ENCODE data around the gene CLDND2.
"Not testable (repeated sequence)": the region's sequence is repeated elsewhere in the genome, so short reads cannot be mapped to it uniquely, and the experiment has no call there.

Gene CLDND2

DNA sequence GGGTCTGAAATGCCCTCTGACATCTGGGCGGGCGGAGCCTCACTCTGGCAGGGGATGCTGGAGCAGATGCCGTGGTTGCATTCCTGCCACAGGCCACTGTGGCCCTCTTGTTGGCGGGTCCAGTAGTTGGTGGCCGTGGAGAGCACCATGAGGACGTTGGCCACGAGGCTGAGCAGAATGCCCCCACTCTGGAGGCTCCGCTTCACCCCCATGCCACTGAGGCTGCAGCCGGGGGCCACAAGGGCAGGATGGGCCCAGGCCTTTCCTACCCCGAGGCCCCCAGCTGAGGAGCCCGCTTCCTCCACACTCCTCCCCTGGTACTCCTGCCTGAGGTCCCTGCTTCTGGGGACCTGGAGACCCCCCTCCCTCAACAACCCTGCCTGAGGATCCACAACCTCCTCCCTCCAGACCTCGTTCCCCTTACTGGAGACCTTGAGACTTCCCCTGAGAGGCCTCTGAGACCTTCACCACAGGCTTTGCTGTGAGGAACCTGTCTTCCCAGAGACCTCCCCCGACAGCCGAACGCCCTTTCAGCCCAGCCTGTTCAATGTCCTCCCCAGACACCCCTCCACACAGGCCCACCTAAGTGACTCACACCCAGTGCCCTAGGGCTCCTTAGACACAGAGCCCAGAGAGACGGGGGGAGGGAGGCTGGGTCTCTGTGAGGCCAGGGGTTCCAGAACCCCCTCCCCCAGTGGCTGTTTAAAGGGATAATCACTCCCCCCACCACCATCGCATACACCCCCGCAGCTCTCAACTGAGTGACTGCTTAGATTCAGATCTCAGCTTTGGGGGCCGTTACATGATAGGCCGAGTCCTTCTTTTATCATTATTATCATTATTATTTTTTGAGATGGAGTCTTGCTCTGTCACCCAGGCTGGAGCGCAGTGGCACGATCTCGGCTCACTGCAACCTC, at the start of gene CLDND2:
CLDND2 (minus strand) TSS at position 638 of the 917 bp plus-strand sequence; CDS start at position 212, 426 bp downstream.
- DNase-seq, result no peak

GRCh38 chr19:51417810-51418157, 49.0 kb upstream of the CLDND2 start:
- TF ChIP-seq GATA1 (IDR thresholded peaks at IDR 0.05; ENCODE audit: low read depth, low read length), result no peak
- TF ChIP-seq POLR2A (IDR thresholded peaks at IDR 0.05; ENCODE audit: low read length), result no peak
- no peak for DNase-seq

More for the DNA sequence above, at the start of gene CLDND2:
- TF ChIP-seq GATA1 (IDR thresholded peaks at IDR 0.05; ENCODE audit: low read depth, low read length) (no peak), POLR2A (IDR thresholded peaks at IDR 0.05; ENCODE audit: low read length) (no peak)

DNA sequence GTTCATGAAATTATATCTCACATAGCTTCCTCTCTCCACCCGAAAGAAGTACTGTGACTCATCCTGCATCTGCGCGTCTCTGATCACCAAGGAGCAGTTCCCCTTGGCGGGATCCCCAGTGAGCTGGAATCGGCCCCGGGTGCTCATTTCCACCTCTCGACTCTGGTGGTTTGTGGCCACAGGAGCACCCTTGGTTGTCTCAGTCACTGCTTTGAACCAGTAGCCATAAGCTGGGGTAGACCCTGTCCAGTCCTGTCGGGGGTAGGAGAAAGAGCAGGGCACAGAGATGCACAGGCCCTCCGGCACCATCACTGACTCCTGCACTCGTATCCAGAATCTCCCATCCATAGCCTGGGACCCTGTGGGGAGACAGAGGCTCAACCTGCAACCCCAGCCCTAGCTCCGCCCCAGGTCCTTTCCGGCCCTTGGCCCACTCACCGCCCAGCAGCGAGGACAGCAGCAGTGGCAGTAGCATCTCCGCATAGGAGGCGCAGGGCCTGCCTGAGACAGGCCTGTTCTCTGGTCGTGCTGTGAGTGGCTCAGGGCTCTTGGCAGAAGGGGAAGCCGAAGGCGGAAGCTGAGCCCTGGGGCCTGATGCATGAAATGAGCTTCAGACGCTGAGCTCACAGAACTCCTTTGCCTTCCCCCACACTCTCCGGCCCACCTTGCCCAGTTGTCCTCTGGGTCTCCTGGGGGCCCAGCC, 48.5 kb upstream of the CLDND2 start, which contains the start of gene SIGLEC10:
SIGLEC10 (minus strand) TSS at position 536 of the 703 bp plus-strand sequence; CDS start at position 475, 61 bp downstream.
- DNase-seq, result no peak
- no peak for TF ChIP-seq GATA1 (IDR thresholded peaks at IDR 0.05; ENCODE audit: low read depth, low read length)
- no peak for TF ChIP-seq POLR2A (IDR thresholded peaks at IDR 0.05; ENCODE audit: low read length)

DNA sequence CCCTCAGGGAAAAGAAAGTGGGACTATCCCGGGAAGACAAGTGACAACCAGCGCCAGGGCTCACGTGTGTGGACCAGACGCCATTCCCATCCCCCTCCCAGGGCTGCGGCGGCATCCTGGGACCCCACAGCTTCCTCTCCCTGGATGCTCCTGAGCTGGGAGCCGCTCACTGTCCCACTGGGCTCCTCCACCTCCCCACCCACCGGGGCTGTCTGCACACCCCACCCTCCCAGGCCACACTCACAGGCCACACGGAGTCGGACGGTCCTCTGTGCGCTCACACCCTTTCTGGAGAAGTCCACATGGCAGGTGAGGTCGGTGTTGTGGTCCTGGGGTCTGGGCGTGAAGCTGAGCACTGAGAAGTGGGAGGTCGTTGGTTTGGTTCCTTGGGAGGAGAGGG, 47.6 kb upstream of the CLDND2 start:
- not testable (repeated sequence) for DNase-seq

DNA sequence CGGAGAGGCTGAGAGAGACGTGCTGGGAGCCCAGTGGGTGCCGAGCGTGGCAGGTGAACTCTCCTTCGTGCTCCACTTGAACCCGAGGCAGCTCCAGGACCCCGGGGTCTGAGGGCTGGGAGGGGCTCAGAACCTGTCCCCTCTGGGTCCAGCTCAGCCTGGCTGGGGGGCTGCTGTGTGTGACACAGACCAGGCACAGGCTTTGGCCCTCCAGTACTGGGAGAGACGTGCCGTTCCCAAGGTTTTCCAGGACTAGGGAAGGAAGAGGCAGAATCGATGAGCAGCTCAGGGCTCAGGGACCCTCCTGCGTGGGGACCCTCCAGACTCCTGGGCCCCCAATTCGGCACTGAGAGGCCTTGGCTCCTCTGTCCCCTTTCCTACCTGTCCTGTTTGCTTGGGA, 46.4 kb upstream of the CLDND2 start:
- TF ChIP-seq POLR2A (IDR thresholded peaks at IDR 0.05; ENCODE audit: low read length), result no peak
- TF ChIP-seq GATA1 (IDR thresholded peaks at IDR 0.05; ENCODE audit: low read depth, low read length), result no peak
- no peak for DNase-seq

DNA sequence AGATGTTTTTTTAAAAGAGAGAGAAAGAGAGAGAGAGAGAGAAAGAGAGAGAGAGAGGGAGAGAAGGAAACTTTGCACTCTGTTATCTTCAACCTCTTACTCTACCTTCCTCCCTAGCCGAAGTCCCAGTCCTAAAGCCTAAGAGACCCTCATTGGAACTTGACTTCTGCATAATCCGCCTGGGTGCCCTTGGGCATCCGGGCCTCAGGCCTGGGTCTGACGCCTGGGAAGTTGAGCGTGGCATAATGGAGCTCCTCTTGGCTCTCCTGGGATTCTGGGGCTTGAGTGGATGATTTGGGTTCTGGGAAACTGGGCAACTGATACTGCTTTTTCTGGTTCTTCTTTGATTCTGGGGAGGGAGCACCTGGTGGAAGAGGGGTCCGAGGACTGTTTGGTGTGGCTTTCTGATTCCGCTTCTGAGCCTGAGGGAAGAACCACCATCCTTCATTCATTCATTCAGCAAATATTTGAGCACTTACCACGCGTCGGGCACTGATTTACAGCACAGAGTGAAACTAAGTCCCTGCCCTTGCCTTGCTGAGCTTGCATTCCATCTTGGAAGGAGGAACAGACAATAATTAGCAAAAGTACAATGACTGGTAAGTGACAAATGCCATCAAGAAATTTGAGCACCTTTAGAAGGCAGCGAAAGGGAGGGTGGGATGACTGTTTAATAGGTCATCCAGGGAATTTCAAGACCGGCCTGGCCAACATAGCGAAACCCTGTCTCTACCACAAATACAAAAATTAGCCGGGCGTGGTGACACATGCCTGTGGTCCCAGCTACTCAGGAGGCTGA, 42.3 kb upstream of the CLDND2 start:
- TF ChIP-seq POLR2A (IDR thresholded peaks at IDR 0.05; ENCODE audit: low read length) (no peak), GATA1 (IDR thresholded peaks at IDR 0.05; ENCODE audit: low read depth, low read length) (no peak)
- no peak for DNase-seq

DNA sequence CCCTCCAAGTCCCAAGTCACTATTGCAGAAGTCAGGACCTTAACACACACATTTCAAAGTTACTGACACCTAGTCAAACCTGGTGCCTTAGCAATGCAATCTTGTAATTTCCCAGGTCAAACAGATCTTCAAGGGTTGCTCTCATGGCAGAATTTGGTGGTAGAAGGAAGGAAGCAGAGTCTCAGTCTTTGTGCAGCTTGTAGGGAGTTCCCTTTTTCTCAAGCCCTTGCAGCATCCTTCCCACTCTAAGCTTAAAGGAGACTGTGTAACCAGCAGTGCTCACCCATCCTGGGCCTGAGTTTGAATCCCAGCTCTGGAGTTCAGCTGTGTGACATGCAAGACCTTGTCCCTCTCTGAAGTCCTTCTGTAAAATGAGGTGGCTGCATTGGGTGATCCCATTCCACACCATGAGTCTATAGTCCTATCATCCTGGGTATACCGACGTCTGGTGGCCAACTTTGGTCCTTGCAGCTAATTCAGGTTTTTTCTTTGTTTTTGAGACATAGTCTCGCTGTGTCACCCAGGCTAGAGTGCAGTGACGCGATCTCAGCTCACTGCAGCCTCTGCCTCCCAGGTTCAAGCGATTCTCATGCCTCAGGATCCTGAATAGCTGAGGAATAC, 38.8 kb upstream of the CLDND2 start:
- TF ChIP-seq POLR2A (IDR thresholded peaks at IDR 0.05; ENCODE audit: low read length) (no peak), GATA1 (IDR thresholded peaks at IDR 0.05; ENCODE audit: low read depth, low read length) (no peak)
- DNase-seq, result peak; percentile 49 to 71

DNA sequence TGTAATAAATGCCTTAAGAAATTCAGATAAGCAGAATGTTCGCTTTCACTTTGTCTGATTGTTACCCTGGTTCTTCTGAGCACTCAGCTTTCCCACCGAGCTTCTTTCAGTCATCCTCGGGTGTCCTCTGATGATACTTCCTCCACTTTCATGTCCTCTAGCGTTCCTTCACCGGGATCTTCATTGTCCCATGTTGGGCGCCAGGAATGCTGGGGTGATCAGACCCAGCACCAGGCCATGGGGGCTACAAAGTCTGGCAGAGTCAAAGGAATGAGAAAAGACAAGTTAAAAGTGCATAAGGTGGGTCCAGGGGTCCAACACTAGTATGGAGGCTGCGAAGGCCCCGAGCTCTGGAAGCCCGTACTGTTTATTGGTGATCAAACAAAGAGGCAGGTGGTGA, 33.3 kb upstream of the CLDND2 start:
- TF ChIP-seq GATA1 (IDR thresholded peaks at IDR 0.05; ENCODE audit: low read depth, low read length) (no peak), POLR2A (IDR thresholded peaks at IDR 0.05; ENCODE audit: low read length) (no peak)

DNA sequence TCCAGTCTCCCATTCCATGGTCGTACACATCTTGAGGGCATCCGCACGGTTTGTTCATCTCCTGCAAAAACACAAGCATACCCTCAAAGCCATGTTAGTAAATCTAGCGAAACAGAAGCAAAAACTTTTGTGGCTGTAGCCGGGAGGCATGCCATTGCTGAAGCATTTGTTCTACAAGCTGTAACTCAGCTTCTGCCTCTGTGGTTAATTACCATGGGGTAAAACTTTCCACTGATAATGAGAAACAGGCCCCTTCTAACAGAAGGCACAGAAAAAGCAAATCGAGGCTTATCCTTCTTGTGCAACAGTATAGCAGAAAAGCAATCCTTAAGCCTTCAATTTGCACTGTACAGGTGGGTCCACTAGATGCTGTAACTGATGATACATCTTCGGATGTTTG, 31.1 kb upstream of the CLDND2 start:
- DNase-seq, result not testable (repeated sequence)

More for the DNA sequence above, 33.3 kb upstream of the CLDND2 start:
- DNase-seq, result no peak

GRCh38 chr19:51399231-51399630, 30.4 kb upstream of the CLDND2 start:
- TF ChIP-seq POLR2A (IDR thresholded peaks at IDR 0.05; ENCODE audit: low read length), result no peak
- no peak for TF ChIP-seq GATA1 (IDR thresholded peaks at IDR 0.05; ENCODE audit: low read depth, low read length)
- DNase-seq, result no peak

- peak; percentile 26 to 43 for DNase-seq
- TF ChIP-seq GATA1 (IDR thresholded peaks at IDR 0.05; ENCODE audit: low read depth, low read length) (no peak), POLR2A (IDR thresholded peaks at IDR 0.05; ENCODE audit: low read length) (no peak)
Observed at GRCh38 chr19:51398096-51398704, 29.4 kb upstream of the CLDND2 start.

- not testable (repeated sequence) for DNase-seq
Observed at GRCh38 chr19:51397453-51397852, 28.6 kb upstream of the CLDND2 start.

GRCh38 chr19:51396175-51396574, 27.4 kb upstream of the CLDND2 start:
- DNase-seq, result no peak
- TF ChIP-seq POLR2A (IDR thresholded peaks at IDR 0.05; ENCODE audit: low read length) (no peak), GATA1 (IDR thresholded peaks at IDR 0.05; ENCODE audit: low read depth, low read length) (no peak)
